GM10248 (cell line): ENCODE results near the gene RNMT.

Experiments
- CTCF ChIA-PET: fragments of 300-600 bp; sonication (Branson Sonifier 250); formaldehyde crosslinking; extraction: SDS; loops from one replicate; lab custom pipeline; 2021; ENCODE audit warnings: antibody characterized with exemption; lab: Yijun Ruan, JAX
- POLR2A ChIA-PET: fragments of 350-650 bp; sonication (Branson Sonifier 250); formaldehyde crosslinking; extraction: SDS; loops from one replicate; lab custom pipeline; 2020; ENCODE audit warnings: antibody characterized with exemption; lab: Yijun Ruan, JAX
- DNase-seq: peaks from one replicate; pipeline ENCODE4 v3.0.0; 2012; ENCODE audit errors: extremely low spot score
- TF ChIP-seq, protein P1 (sequence below): IDR thresholded peaks from 2 replicates; pipeline ENCODE4 v1.5.1; 2012; ENCODE audit warnings: mild to moderate bottlenecking, low read depth; ENCODE audit errors: extremely low read depth, missing control alignments, control extremely low read depth

The RNMT gene

DNA sequence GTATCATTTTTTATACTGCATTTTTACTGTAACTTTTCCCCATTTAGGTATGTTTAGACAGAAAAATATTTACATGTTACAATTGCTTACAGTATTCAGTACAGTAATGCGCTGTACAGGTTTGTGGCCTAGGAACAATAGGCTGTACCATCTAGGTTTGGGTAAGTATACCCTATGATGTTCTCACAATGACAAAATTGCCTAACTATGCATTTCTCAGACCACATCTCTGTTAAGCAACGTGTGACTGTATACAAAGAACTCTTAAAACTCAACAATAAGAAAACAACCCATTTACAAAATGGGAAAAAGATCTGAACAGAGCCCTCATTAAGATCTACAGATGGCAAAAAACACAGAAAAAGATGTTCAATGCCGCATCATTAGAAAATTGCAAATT, 29.5 kb upstream of the RNMT start:
- DNase-seq = no peak
- ChIA-PET POLR2A (no interaction called here), CTCF (no interaction called here)
- TF ChIP-seq, protein P1, sequence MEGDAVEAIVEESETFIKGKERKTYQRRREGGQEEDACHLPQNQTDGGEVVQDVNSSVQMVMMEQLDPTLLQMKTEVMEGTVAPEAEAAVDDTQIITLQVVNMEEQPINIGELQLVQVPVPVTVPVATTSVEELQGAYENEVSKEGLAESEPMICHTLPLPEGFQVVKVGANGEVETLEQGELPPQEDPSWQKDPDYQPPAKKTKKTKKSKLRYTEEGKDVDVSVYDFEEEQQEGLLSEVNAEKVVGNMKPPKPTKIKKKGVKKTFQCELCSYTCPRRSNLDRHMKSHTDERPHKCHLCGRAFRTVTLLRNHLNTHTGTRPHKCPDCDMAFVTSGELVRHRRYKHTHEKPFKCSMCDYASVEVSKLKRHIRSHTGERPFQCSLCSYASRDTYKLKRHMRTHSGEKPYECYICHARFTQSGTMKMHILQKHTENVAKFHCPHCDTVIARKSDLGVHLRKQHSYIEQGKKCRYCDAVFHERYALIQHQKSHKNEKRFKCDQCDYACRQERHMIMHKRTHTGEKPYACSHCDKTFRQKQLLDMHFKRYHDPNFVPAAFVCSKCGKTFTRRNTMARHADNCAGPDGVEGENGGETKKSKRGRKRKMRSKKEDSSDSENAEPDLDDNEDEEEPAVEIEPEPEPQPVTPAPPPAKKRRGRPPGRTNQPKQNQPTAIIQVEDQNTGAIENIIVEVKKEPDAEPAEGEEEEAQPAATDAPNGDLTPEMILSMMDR = no peak

GRCh38 chr18:13700153-13700552, 26.3 kb upstream of the RNMT start:
- POLR2A ChIA-PET = no interaction called here
- CTCF ChIA-PET = interaction anchor here (1.0 to 2.2 kb wide), 3 partner anchors 9 to 14 kb away, joined by 3 to 5 read pairs (median 3); no protein-coding TSS in a partner anchor

GRCh38 chr18:13703899-13704298, 22.6 kb upstream of the RNMT start:
- TF ChIP-seq, protein P1 = no peak
- CTCF ChIA-PET = no interaction called here
- no peak for DNase-seq
- POLR2A ChIA-PET = no interaction called here

More at GRCh38 chr18:13700153-13700552, 26.3 kb upstream of the RNMT start:
- no peak for DNase-seq
- TF ChIP-seq, protein P1 = no peak

- POLR2A ChIA-PET = no interaction called here
- no peak for DNase-seq
Observed at GRCh38 chr18:13710414-13710831, 16.1 kb upstream of the RNMT start.

DNA sequence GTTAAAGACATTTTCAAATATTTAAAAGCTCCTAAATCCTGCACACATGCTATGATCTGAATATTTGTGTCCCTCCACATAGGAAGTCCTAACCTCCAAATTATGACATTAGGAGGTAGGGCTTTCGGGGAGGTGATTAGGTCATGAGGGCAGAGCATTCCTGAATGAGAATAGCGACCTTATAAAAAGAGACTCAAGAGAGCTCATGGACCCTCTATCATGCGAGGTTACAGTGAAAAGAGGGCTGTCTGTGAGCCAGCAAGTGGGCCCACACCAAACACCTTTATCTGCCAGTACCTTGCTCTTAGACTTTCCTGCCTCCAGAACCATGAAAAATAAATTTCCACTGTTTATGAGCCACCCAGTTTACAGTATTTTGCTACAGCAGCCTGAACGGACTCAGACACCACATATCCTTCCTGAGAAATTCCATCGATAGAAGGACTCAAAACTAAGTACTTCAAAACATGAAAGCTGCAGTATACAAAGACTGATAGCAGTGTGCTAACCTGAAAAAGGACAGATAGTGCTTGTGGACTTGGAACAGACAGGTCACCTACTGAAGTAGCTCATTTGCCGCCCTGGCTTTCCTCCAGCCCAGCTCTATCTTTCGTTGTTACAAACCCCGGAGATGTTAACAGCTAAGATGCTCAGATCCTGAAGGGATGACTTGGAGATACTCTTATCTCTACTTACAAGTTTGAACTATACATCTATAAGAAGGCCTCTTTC, 13.9 kb upstream of the RNMT start:
- CTCF ChIA-PET = interaction anchor here (1.2 to 1.9 kb wide), 5 partner anchors 10 to 101 kb away, joined by 3 to 5 read pairs (median 4); no protein-coding TSS in a partner anchor
- POLR2A ChIA-PET = no interaction called here
- TF ChIP-seq, protein P1 = no peak
- no peak for DNase-seq

More at GRCh38 chr18:13710414-13710831, 16.1 kb upstream of the RNMT start:
- CTCF ChIA-PET = interaction anchor here (0.8 to 1.0 kb wide), 2 partner anchors 12 to 17 kb away, joined by 3 to 4 read pairs; no protein-coding TSS in a partner anchor
- TF ChIP-seq, protein P1 = no peak

DNA sequence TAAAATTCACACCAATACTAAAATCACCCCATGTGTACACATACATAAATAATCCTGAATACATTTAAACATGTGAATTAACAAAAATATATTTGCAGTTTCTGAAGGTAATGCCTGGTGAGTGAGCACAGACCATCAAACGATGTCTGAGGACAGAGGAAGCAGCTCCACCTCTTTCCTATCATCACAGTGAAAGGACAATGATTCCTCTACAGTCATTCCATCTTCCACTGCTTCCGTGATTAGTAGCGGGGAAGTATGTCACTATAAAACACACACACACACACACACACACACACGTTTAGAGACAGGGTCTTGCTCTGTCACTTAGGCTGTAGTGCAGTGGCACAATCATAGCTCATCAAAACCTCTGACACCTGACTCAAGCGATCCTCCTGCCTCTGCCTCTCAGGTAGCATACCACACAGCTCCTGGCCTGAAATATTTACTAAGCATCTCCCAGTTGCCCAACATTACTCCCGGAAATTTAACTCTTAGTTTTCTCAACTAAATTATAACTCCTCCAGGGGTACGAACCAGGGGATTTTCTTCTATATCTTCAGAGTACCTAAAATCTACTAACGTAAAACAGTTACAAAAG, 12.9 kb upstream of the RNMT start:
- ChIA-PET POLR2A (no interaction called here), CTCF (interaction anchor here (1.5 to 1.9 kb wide), 2 partner anchors 13 to 19 kb away, joined by 4 to 5 read pairs; no protein-coding TSS in a partner anchor)
- TF ChIP-seq, protein P1 = no peak
- no peak for DNase-seq
